HL-60/S4 treated with phorbol 12-myristate 13-acetate at 8.2 ng/mL for 4 days and 3 days (cell line): ENCODE results near the gene GSTK1.

ENCODE experiments used
- in situ Hi-C: fragments of 300-500 bp; cut with MboI; formaldehyde crosslinking; loops from 2 replicates; pipeline ENCODE4 v1.15.0; 2022; ENCODE audit warnings: low sequenced_read_pairs

GSTK1 gene

DNA sequence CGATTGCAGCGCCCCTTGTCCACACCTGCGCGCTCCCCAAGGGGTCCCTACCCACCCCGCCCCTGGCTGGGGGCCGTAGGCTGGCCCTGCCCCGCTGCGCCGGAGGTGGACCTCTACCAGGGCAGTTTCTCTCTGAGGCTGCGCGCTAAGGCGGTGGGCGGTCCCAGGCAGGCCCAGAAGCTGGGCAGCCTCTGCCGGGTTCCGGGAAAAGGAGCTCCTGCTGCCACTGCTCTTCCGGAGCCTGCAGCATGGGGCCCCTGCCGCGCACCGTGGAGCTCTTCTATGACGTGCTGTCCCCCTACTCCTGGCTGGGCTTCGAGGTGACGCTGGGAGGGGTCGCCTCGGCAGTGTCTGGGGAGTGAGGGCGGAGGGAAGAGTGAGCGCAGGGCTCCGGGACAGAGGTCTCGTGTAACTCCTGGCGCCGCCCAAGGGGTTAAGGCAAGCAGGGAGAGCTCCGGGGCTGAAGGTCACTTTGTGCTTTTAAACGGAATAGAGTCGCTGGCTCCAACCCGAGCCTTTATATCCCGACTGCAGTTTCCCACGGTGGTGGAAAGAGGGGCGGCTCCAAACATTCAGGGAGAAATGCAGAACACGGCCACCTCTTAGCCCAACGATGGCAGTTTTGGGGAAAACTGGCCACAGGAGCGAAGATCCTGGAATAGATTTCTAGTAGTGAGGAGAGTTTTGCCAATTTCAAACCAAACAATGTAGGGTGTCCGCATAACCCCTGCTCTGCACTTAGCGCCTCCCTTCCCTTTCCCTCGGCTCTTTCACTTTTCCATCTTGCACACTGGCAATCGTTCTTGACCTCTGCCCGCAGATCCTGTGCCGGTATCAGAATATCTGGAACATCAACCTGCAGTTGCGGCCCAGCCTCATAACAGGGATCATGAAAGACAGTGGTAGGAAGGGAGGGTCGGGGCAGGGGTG is at the start of gene GSTK1:
Gene GSTK1 (plus strand): TSS at position 176 of the 930 bp plus-strand sequence. CDS start 73 bp downstream, at position 249.
- in situ Hi-C loops: no loop called here

DNA sequence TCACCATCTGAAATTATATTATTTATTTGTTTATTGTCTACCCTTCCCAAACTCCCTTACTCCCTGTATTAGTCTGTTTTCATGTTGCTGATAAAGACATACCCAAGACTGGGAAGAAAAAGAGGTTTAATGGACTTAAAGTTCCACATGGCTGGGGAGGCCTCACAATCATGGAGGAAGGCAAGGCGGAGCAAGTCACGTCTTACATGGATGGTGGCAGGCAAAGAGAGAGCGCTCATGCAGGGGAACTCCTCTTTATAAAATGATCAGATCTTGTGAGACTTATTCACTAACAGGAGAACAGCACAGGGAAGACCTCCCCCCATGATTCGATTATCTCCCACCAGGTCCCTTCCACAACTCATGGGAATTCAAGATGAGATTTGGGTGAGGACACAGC is 49.8 kb upstream of the GSTK1 start:
- in situ Hi-C loops: loop anchor here (5.0 to 25.0 kb wide), 2 partner anchors 201 to 351 kb away; partner anchors contain the start of gene EPHB6

DNA sequence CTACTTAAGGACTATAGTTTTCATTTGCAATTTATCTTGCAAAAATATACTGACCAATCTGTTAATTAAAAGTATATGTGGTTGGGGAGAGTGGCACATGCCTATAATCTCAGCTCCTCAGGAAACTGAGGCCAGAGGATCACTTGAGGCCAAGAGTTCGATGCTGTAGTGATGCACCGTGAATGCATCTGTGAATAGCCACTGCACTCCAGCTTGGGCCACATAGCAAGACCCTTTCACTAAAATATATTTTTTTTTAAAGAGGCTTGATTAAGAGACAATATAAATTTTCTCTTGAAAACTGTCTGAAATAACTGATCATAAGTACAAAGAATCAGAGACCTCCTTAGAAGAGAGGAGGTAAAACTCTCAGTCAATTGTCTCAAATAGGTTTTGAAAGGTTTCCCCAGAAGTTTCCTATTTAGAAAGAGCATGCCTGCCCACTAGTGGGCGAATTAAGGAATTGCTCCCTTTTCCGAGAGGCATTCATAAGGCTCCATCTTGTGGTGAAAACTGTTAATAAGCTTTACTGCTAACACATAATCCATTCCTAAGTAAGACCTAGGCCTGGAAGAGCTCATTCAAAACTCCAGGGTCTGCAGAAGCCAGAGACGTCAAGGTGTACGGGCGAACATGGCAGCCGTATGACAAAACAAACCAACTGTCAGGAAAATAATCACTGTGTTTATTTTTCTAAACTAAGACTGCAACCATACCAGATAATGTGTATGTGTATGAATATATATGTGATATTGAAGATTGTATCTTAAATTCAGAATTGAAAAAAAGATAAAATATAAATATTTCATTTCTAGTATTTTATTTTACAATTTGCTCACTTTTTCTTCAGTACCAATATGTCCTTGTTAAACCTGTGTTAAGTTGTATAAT is 48.2 kb upstream of the GSTK1 start:
- in situ Hi-C loops: loop anchor here (5.0 to 25.0 kb wide), 2 partner anchors 203 to 353 kb away; partner anchors contain the start of gene EPHB6

DNA sequence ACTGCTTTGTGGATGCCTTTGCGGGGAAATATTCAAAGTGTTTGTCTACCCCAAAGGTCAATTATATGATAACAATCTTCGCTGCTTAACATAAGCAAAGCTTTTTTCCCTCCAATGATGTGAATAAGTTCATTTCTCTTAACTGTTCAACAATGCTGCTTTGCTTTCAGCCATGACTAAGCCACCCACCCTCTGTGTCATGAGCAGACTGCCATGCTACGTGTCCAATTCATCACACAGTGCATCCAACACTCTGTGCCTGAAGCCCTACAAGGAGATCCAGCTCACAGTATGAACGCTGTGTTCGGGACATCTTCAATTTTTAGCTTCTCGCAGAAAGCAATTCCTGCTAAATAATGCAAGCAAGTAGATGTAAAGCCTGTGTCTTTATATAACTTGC is 47.1 kb upstream of the GSTK1 start:
- in situ Hi-C loops: loop anchor here (25.0 kb wide), 1 partner anchor 354 kb away; the partner anchor contains the start of gene EPHB6

DNA sequence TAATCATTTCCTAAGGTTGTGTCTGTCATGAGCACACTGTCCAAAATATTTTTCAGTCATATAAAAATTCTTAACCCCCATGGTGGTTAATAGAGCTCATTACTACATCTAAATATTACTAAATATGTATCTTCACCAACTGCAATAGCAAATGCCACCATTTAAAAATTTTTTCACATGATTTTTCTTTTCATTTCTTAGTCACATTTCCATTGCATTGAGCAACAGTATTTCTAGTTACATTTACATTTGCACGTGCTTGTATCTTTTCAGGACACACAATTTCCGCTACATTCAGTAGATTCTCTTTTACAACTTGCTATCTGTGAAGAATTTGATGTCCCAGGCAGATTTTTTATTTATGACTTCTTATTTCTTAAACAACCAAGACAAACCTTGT is 46.6 kb upstream of the GSTK1 start:
- in situ Hi-C loops: loop anchor here (25.0 kb wide), 1 partner anchor 354 kb away; the partner anchor contains the start of gene EPHB6

DNA sequence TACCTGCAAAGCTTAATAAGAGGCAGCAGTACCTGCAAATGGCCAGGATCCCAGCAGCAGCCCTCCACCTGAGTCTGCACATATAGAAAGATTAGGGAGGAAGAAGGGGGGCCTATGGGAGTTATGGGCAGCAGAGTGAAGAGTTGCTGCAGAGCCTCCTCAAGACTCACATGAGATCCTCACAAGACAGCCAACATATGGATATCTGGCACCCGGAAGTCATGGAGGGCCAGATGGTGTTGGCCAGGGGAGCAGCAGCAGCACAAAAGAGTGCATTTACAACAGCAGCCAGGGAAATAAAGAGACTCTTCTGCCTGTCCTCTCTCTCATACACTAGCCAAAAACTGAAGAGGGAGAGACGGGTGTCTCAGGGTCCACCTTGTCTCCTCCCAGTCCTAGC is 45.4 kb upstream of the GSTK1 start:
- in situ Hi-C loops: loop anchor here (25.0 kb wide), 1 partner anchor 356 kb away; the partner anchor contains the start of gene EPHB6

DNA sequence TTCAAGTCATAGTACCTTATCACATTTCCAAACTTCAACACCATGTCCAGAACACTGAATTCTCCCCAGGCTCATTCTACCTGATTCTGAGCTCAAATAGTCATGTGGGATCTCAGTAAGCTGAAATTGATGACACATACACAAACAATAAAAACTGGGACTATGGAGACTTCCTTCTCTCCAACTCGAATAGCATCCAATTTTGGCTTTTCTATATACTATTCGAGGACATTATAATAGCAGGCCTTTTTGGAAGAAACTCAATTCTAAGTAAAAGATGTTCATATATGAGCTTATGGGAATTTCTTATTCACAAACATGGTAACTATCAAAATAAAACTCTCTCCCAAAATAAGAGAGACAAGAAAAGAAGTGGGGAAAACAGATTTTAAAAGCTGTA is 42.0 kb upstream of the GSTK1 start:
- in situ Hi-C loops: loop anchor here (25.0 kb wide), 1 partner anchor 359 kb away; the partner anchor contains the start of gene EPHB6

DNA sequence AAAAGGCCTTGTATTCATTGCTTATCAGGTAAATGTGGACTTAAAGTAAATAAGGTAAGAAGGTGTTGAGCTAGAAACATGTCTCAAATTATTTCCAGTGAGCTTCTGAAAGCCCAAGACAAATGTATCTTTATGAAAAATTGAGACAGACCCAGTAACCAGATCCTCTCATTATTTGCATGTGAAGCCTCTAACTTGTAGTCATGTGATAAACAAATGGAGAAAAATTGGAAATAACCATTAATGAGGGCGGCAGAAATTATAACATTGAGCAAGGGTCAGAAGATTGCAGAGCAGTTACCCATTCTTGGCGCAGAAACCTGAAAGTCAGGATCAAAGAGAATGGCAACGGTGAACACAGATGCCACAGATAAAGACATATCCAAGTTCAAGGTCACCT is 41.5 kb upstream of the GSTK1 start, which contains the start of gene TAS2R40:
Gene TAS2R40 (plus strand): TSS at position 301 of the 400 bp plus-strand sequence. CDS start 42 bp downstream, at position 343.
- in situ Hi-C loops: loop anchor here (25.0 kb wide), 1 partner anchor 359 kb away; the partner anchor contains the start of gene EPHB6

DNA sequence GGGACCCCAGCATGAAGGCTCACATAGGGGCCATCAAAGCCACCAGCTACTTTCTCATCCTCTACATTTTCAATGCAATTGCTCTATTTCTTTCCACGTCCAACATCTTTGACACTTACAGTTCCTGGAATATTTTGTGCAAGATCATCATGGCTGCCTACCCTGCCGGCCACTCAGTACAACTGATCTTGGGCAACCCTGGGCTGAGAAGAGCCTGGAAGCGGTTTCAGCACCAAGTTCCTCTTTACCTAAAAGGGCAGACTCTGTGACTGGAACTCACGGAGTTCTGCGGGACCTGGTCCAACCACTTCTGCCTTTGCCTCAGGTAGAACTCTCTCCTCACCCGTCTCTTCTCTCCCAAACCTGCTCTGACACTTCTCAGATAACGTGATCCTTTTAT is 40.5 kb upstream of the GSTK1 start:
- in situ Hi-C loops: loop anchor here (25.0 kb wide), 1 partner anchor 360 kb away; the partner anchor contains the start of gene EPHB6

DNA sequence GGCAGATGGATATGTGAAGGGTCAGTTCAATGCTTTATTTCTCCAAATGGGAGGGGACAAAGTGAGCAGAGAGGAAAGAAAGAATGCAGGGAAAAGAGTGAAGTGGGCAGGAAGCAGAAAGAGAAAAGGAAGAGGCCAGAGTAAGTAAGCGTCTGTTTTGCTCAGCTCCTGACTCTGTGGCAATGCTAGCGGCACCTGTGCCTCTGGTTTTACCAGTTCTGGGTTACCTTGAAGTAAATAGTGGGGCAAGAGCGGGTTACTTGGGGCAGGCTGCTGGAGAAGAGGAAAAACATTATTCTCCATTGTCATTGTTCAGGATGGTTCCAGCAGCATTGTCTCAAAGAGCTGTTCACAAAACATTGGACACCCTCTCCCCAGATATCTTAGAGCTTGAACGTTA is 39.5 kb upstream of the GSTK1 start:
- in situ Hi-C loops: loop anchor here (25.0 kb wide), 1 partner anchor 361 kb away; the partner anchor contains the start of gene EPHB6

DNA sequence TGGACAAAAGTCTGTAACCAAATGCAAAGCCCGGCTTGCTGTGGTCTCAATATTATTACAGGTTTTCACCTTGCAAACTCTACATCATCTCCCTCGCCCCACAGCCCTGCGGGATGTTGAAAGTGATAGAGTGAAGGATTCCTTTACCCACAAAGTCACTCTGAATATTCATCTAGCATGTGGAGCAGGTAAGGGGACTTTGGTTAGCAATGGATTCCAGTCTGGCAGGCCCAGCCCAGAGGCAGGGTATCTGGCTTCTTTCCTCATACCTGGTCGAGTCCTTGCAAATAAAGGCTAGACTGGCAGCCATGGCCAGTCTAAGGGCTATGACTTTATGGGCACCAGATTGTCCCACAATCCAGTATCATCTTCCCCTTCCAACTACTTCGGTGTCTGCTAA is 38.2 kb upstream of the GSTK1 start:
- in situ Hi-C loops: no loop called here

DNA sequence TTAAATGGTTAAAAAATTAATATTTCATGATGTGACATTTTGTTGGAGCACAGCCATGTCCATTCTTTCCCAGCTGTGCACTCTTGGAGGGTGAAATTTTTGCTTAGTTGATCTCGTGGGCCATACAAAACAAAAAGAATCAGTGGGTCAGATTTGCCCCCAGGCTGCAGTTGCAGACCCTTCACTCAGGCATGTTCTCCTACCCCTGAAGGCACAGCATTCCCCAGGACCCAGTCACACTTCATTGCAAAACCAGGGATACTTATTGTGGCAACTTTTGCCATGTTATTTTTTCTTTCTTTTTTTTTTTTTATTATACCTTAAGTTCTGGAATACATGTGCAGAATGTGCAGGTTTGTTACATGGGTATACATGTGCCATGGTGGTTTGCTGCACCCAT is 35.4 kb upstream of the GSTK1 start:
- in situ Hi-C loops: no loop called here

DNA sequence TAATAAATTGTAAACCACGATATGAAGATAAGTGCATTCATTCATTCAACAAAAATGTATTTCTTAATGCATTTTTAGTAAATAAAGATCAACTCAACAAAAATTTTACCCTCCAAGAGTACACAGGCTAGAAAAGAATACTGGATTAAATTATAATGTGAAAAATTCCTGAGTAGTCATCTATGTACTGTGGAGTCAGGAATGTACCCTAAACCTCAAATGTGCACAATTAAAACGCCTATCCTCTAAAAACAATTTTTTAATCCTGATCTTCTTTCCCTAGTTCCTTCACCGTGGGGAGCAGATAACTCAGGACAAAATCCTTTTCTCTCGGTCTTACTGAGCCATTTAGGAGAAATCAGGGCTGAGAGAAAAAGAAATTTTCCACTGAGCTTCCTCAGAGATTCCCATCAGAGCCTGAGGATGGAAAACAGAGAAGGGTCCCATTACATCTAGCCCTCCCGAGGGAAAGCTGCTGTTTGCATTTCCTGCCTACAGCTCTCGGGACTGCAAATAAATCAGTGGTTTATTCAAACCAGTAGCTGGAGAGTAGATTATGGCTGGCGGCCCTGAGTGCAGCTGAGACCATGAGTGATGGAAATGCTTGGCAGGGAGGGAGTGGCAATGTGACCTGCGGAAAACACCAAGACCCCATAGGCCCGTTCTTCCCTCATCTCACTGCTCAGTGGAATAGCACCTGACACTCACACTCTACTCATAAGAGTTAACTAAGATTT is 34.0 kb upstream of the GSTK1 start:
- in situ Hi-C loops: no loop called here

DNA sequence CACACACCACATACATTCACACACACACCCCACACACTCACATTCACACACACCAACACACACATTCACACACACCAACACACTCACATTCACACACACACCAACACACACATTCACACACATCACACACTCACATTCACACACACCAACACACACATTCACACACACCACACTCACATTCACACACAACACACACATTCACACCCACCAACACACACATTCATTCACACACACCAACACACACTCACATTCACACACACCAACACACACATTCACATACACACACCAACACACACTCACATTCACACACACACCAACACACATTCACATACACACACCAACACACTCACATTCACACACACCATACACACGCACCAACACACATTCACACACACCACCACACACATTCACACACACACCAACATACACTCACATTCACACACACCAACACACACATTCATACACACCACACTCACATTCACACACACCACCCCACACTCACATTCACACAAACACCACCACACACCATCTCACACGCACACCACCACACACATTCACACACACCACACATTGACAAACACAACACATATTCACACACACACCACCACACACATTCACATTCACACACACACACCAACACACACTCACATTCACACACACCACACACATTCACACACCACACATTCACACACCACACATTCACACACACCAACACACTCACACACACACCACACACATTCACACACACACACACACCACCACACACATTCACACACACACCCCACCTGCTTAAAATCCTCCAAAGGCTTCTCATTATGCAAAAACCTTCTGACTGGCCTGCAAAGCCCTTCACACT is 32.4 kb upstream of the GSTK1 start:
- in situ Hi-C loops: no loop called here

DNA sequence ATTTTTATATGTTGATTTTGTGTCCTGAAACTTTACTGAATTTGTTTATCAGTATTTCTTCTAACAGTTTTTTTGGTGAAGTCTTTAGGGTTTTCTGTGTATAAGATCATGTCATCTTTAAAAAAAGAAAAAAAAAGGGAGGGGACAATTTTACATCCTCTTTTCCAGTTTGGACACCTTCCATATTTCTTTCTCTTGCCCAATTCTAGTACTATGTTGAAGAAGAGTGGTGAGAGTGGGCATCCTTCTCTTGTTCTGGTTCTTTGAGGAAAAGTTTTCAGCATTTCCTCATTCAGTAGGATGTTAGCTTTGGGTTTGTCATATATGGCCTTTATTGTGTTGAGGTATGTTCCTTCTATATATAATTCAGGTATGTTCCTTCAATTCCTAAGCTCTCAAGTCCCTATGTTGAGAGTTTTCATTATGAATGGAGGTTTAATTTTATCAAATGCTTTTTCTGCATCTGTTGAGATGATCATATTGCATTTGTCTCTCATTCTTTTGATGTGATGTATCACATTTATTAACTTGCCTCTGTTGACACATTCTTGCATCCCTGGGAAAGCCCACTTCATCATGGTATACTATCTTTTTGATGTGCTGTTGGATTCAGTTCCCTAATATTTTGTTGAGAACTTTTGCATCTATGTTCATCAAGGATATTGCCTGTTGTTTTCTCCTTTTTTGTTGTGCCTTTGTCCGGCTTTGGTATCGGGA is 29.3 kb upstream of the GSTK1 start:
- in situ Hi-C loops: no loop called here

DNA sequence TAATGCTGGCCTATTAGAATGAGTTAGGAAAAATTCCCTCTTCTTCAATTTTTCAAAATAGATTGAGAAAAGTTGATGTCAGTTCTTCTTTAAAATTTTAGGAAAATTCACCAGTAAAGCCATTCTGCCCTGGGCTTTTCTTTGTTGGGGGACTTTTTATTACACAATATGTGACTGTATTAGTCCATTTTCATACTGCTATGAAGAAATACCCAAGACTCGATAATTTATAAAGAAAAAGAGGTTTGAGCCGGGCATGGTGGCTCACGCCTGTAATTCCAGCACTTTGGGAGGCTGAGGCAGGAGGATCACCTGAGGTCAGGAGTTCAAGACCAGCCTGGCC is 28.7 kb upstream of the GSTK1 start:
- in situ Hi-C loops: no loop called here

DNA sequence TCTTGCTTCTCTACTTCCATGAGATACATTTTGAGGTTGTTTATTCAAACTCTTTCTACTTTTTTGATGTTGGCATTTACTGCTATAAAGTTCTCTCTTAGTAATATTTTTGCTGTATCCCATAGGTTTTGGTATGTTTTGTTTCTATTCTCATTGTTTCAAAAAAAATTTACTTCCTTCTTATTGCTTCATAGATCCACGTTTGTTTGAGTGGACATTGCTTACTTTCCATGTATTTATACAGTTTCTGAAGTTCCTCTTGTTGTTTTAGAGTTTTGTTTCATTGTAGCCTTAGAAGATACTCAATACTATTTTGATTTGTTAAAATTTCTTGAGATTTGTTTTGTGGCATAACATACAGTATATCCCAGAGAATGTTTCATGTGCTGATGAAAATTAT is 27.7 kb upstream of the GSTK1 start:
- in situ Hi-C loops: no loop called here

DNA sequence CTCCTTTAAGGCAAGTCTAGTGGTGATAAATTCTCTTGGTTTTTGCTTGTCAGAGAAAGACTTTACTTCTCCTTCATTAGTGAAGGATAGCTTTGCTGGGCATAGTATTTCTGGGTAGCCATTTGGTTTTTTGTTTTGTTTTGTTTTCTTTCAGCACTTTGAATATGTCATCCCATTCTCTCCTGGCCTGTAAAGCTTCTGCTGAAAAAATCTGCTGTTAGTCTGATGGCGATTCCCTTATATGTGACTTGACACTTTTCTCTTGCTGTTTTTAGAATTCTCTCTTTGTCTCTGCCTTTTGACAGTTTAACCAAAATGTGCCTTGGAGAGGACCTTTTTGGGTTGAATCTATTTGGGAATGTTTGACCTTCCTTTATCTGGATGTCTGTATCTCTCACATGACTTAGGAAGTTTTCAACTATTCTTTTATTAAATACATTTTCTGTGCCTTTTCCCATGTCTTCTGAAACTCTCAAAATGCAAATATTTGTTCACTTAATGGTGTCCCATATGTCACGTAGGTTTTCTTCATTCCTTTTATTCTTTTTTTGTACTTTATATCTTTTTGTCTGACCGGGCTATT is 26.7 kb upstream of the GSTK1 start:
- in situ Hi-C loops: no loop called here
